Measurements from ENCODE around the gene ARMC6. TPM values are rescaled to one million over a fixed set of nuclear protein-coding genes. Genes with fewer than 3 reads are reported as not detected.

Gene ARMC6
- total and polyA plus RNA-seq, 2 of the 13 experiments (the other 11 are each of a cell fraction or from before 2014, with no cell fraction given), result 16.2 to 36.8 TPM

- 0 out of 2 replicates have a peak, but pooled peaks have one; percentile 35 for TF ChIP-seq FOXC1 (CRISPR knock-in tag; IDR thresholded peaks at IDR 0.05; ENCODE audit: borderline replicate concordance)
- TF ChIP-seq REL (CRISPR knock-in tag; conservative IDR thresholded peaks at IDR 0.05), result no peak
- TF ChIP-seq ZMYM2 (CRISPR knock-in tag; IDR thresholded peaks at IDR 0.05), result peak; percentile 77; the same call in 1 of the 2 replicates
- TF ChIP-seq ZNF552 (CRISPR knock-in tag; IDR thresholded peaks at IDR 0.05; ENCODE audit: borderline replicate concordance), result no peak
- TF ChIP-seq HNF1B (CRISPR knock-in tag; IDR thresholded peaks at IDR 0.05), result peak; percentile 36
- peak; percentile 68 for TF ChIP-seq PATZ1 (CRISPR knock-in tag; IDR thresholded peaks at IDR 0.05)
- TF ChIP-seq CHCHD3 (CRISPR knock-in tag; IDR thresholded peaks at IDR 0.05), result no peak
- TF ChIP-seq ZSCAN12 (CRISPR knock-in tag; IDR thresholded peaks at IDR 0.05), result no peak
- peak; percentile 60 for TF ChIP-seq CBFB (CRISPR knock-in tag; IDR thresholded peaks at IDR 0.05)
- TF ChIP-seq UBTF (CRISPR knock-in tag; IDR thresholded peaks at IDR 0.05), result peak; percentile 46
- TF ChIP-seq ZNF281 (CRISPR knock-in tag; IDR thresholded peaks at IDR 0.05; ENCODE audit: borderline replicate concordance), result 0 out of 2 replicates have a peak, but pooled peaks have one; percentile 50
- no peak for TF ChIP-seq ZFAT (CRISPR knock-in tag; conservative IDR thresholded peaks at IDR 0.05)
- 0 out of 2 replicates have a peak, but pooled peaks have one; percentile 6 for TF ChIP-seq ZNF547 (CRISPR knock-in tag; IDR thresholded peaks at IDR 0.05)
- TF ChIP-seq ZNF652 (CRISPR knock-in tag; IDR thresholded peaks at IDR 0.05; ENCODE audit: borderline replicate concordance, low read depth), result no peak
- TF ChIP-seq ZUFSP (CRISPR knock-in tag; IDR thresholded peaks at IDR 0.05; ENCODE audit: borderline replicate concordance), result no peak
- no peak for TF ChIP-seq ARNT (IDR thresholded peaks at IDR 0.05)
- TF ChIP-seq ZNF780A (CRISPR knock-in tag; IDR thresholded peaks at IDR 0.05), result no peak
Measured at GRCh38 chr19:19098703-19099632, 65.6 kb downstream of the ARMC6 start (continued).

All from HepG2 (cell line).